Naive thymus-derived CD4-positive, alpha-beta T cell (primary cell): ENCODE data around the gene RNF151. TPM values are rescaled to one million over a fixed set of nuclear protein-coding genes. Genes with fewer than 3 reads are reported as not detected.

Source experiments
- ATAC-seq: fragments of 150-1000 bp; cut with Tn5 transposase; 2 replicates; pipeline ENCODE4 v1.10.0; 2021; ENCODE audit warnings: mild to moderate bottlenecking, moderate library complexity
- CTCF ChIA-PET: fragments of 350-600 bp; sonication (Branson Sonifier 250); formaldehyde crosslinking; loops from one replicate; lab custom pipeline; 2021; ENCODE audit warnings: antibody characterized with exemption; lab: Charles Lee
- POLR2A ChIA-PET: fragments of 350-600 bp; sonication (Branson Sonifier 250); formaldehyde crosslinking; loops from one replicate; lab custom pipeline; 2021; ENCODE audit warnings: antibody characterized with exemption, inconsistent platforms; lab: Charles Lee
- DNase-seq, 9 donors: peaks; one replicate each; pipeline versions ENCODE4 v3.0.0 to v3.0.0-alpha.2; 2020 to 2022; ENCODE audit warnings: mixed read lengths in 1 of 9
- H3K27ac ChIP-seq: one replicate; pipeline ENCODE4 v1.7.0; 2013; ENCODE audit warnings: mild to moderate bottlenecking, low read depth, low read length, moderate library complexity
- H3K27me3 ChIP-seq, 2 donors: one replicate each; pipeline ENCODE4 v1.7.0; 2013; ENCODE audit warnings: low read length in 2 of 2, mild to moderate bottlenecking in 2 of 2, moderate library complexity in 2 of 2; ENCODE audit not compliant: control insufficient read depth in 2 of 2, insufficient read depth in 2 of 2
- H3K36me3 ChIP-seq, 3 experiments: 1 replicate in 2 of 3; 2 replicates in 1 of 3; pipeline ENCODE4 v1.7.0; 2013; ENCODE audit warnings: low read length in 3 of 3, mild to moderate bottlenecking in 3 of 3, moderate library complexity in 1 of 3; ENCODE audit not compliant: insufficient read depth in 3 of 3, control insufficient read depth in 2 of 3
- H3K4me1 ChIP-seq, 2 donors: one replicate each; pipeline ENCODE4 v1.7.0; 2013; ENCODE audit warnings: low read length in 2 of 2, mild to moderate bottlenecking in 2 of 2, moderate library complexity in 1 of 2; ENCODE audit not compliant: control insufficient read depth in 2 of 2, insufficient read depth in 2 of 2
- H3K4me3 ChIP-seq: 2 replicates; pipeline ENCODE4 v1.7.0; 2013; ENCODE audit warnings: mild to moderate bottlenecking, low read length
- H3K9me3 ChIP-seq, 3 experiments: 1 replicate in 2 of 3; 2 replicates in 1 of 3; pipeline ENCODE4 v1.7.0; 2013; ENCODE audit warnings: low read length in 3 of 3; ENCODE audit not compliant: control insufficient read depth in 2 of 3
- H3K27ac Mint-ChIP-seq, 9 donors: one replicate each; pipeline ENCODE4 v1.8.0; 2020 to 2022; ENCODE audit warnings: mixed read lengths in 9 of 9, mild to moderate bottlenecking in 8 of 9, moderate library complexity in 5 of 9, inconsistent platforms in 2 of 9
- H3K27me3 Mint-ChIP-seq, 5 donors: one replicate each; pipeline ENCODE4 v1.8.0; 2021 to 2022; ENCODE audit warnings: mixed read lengths in 5 of 5, mild to moderate bottlenecking in 1 of 5
- H3K36me3 Mint-ChIP-seq, 5 donors: one replicate each; pipeline ENCODE4 v1.8.0; 2020 to 2022; ENCODE audit warnings: mixed read lengths in 5 of 5, mild to moderate bottlenecking in 3 of 5, inconsistent platforms in 1 of 5
- H3K4me1 Mint-ChIP-seq, 7 donors: one replicate each; pipeline ENCODE4 v1.8.0; 2020 to 2022; ENCODE audit warnings: mixed read lengths in 7 of 7, mild to moderate bottlenecking in 3 of 7, inconsistent platforms in 1 of 7
- H3K4me3 Mint-ChIP-seq, 10 donors: one replicate each; pipeline ENCODE4 v1.8.0; 2020 to 2022; ENCODE audit warnings: mild to moderate bottlenecking in 10 of 10, mixed read lengths in 10 of 10, moderate library complexity in 6 of 10, inconsistent platforms in 2 of 10
- H3K9me3 Mint-ChIP-seq, 11 donors: one replicate each; pipeline ENCODE4 v1.8.0; 2020 to 2022; ENCODE audit warnings: mixed read lengths in 11 of 11, mild to moderate bottlenecking in 4 of 11, inconsistent platforms in 1 of 11, moderate library complexity in 1 of 11
- intact Hi-C, 2 donors: fragments of 100-400 bp; cut with micrococcal nuclease; formaldehyde crosslinking; loops; one replicate each; pipeline ENCODE4 v1.15.1; 2023
- polyA plus RNA-seq, 2 donors: library from polyadenylated mRNA; unstranded; fragments of 300-500 nt; fragmentation: Illumina TruSeq; gene quantifications; one replicate each; pipeline ENCODE4 v1.2.3, GENCODE V29; 2021
- total RNA-seq, 6 experiments: library from RNA in 5 of 6; stranded (reverse) in 5 of 6; gene quantifications; 1 replicate in 5 of 6; 2 replicates in 1 of 6; pipeline ENCODE4 v1.2.3 and lab custom pipeline; 2021 to 2026

Gene RNF151
- total and polyA plus RNA-seq, 7 experiments from 2014 or later: 0.51 TPM; not detected in 6

DNA sequence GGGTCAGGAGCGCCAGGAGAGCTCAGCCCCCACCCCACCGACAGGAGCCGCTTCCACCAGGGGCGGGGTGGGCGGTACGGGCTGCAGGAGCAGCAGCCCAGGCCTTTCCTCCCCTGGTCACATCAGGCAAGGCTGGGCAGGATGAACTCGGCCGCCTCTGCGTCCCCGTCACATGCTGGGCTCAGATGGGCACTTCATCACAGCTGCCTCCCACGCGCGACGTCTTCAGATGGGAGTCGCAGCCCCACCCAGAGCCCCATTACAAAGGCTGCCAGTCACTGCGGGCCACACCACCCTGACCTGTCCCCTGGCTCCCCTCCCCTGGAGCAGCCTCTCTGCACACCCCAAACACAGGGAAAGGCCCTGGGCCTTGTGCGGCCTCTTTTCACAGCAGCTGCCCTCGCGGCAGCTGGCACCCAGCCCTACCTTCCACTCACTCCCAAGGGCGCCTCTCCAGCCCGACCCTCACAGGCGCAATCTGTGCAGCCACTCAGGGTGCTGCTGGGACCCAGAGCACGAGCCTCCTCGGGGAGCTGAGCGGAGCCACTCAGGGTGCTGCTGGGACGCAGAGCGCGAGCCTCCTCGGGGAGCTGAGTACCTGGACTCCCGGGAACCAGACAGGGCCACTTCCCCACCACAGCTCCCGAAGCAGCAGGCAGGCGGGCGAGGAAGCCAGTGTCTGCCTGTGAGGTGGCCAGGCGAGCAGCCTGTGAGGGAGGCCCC, 38.3 kb downstream of the RNF151 start:
- Histone ChIP-seq H3K4me1 (peaks cover 29 to 31% of the 10 kb centered on the region in 2 donors), H3K4me3 (no peak overlapping the region), H3K27ac (no peak overlapping the region), H3K9me3 (no peaks in the 10 kb centered on the region), H3K36me3 (peaks cover 0 to 37% (median 5%) of the 10 kb centered on the region in 3 experiments), H3K27me3 (no peaks in the 10 kb centered on the region)
- ChIA-PET POLR2A (interaction anchor here (1.3 to 2.4 kb wide), 4 partner anchors 10 to 150 kb away, joined by 4 to 8 read pairs (median 6); partner anchors contain the start of genes RPS2 and TRAF7), CTCF (interaction anchor here (0.6 to 1.6 kb wide), 2 partner anchors 19 to 150 kb away, joined by 3 to 11 read pairs; partner anchors contain the start of gene TRAF7)
- no peak for ATAC-seq
- H3K4me3 Mint-ChIP-seq: peak overlapping the region in 2 of 10 donors; percentile 14 to 21
- H3K27ac Mint-ChIP-seq: no peak overlapping the region
- peaks cover 22 to 42% (median 30%) of the 10 kb centered on the region in 7 donors for H3K4me1 Mint-ChIP-seq
- intact Hi-C loops: loop anchor here in 1 of 2 donors (5.0 kb wide), 1 partner anchor 42 kb away; the partner anchor contains the start of genes NTHL1 and TSC2
- no peak for DNase-seq
- H3K9me3 Mint-ChIP-seq: no peaks in the 10 kb centered on the region
- peaks cover 0 to 12% (median 0%) of the 10 kb centered on the region in 5 donors for H3K36me3 Mint-ChIP-seq
- no peaks in the 10 kb centered on the region for H3K27me3 Mint-ChIP-seq

DNA sequence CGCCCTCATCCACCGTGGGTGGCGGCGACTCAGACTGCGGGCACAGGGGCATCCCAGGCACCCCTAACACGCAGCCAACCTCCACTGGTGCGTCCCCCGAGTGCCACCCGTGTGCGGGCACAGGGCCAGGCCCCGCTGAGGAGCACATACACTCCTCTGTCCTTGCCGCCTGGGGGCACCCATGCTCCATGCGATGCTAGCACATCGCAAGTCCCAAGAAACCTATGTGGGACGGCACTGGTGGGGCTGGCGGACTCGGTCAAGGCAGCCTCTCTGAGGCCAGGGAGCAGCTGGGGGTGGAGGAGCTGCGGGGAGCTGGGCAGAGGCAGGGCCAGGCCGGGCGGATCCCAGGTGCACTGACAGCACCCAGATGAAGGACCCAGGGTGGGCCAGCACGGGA, 39.0 kb downstream of the RNF151 start:
- Histone ChIP-seq H3K9me3 (no peaks in the 10 kb centered on the region), H3K27me3 (no peaks in the 10 kb centered on the region), H3K27ac (no peak overlapping the region), H3K36me3 (peaks cover 0 to 30% (median 5%) of the 10 kb centered on the region in 3 experiments), H3K4me1 (peaks cover 36 to 38% of the 10 kb centered on the region in 2 donors), H3K4me3 (no peak overlapping the region)
- H3K9me3 Mint-ChIP-seq: no peaks in the 10 kb centered on the region
- CTCF ChIA-PET: interaction anchor here (0.6 kb wide), 1 partner anchor 19 kb away, joined by 3 read pairs; no protein-coding TSS in a partner anchor
- intact Hi-C loops: loop anchor here in 1 of 2 donors (5.0 kb wide), 1 partner anchor 42 kb away; the partner anchor contains the start of genes NTHL1 and TSC2
- peak overlapping the region in 1 of 9 donors; percentile 77 for H3K27ac Mint-ChIP-seq
- POLR2A ChIA-PET: interaction anchor here (1.9 to 2.4 kb wide), 2 partner anchors 41 to 150 kb away, joined by 5 to 7 read pairs; partner anchors contain the start of genes RPS2 and TRAF7
- no peaks in the 10 kb centered on the region for H3K27me3 Mint-ChIP-seq
- H3K36me3 Mint-ChIP-seq: peaks cover 0 to 12% (median 0%) of the 10 kb centered on the region in 5 donors
- no peak for ATAC-seq
- DNase-seq: no peak
- H3K4me1 Mint-ChIP-seq: peaks cover 22 to 48% (median 35%) of the 10 kb centered on the region in 7 donors
- peak overlapping the region in 1 of 10 donors; percentile 87 for H3K4me3 Mint-ChIP-seq

DNA sequence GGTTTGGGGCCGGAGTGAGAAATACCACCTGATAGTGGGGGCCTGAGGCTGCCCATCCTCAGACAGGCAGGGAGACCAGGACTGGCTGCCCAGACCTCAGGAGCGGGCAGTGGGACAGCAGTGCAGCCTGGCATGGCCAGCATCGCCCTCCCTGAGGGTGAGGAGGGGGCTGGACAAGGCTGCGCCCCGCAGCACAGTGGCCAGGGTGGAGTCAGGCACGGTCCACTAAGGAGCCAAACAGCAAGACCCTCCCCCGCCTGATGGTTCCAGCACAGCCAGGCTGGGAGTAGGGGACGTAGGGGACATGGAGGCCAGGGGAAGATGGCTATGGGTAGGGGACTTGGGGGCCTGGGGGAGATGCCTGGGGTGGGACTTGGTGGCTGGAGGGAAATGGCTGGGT, 39.7 kb downstream of the RNF151 start:
- ChIA-PET CTCF (no interaction called here), POLR2A (no interaction called here)
- Histone ChIP-seq H3K27ac (no peak overlapping the region), H3K36me3 (peaks cover 0 to 23% (median 5%) of the 10 kb centered on the region in 3 experiments), H3K9me3 (no peaks in the 10 kb centered on the region), H3K4me1 (peaks cover 36 to 38% of the 10 kb centered on the region in 2 donors), H3K27me3 (no peaks in the 10 kb centered on the region), H3K4me3 (no peak overlapping the region)
- DNase-seq (no peak), ATAC-seq (no peak)
- Mint-ChIP-seq H3K4me1 (peaks cover 22 to 48% (median 35%) of the 10 kb centered on the region in 7 donors), H3K27ac (peak overlapping the region in 2 of 9 donors; percentile 49 to 77), H3K36me3 (peaks cover 0 to 10% (median 0%) of the 10 kb centered on the region in 5 donors), H3K4me3 (peak overlapping the region in 4 of 10 donors; percentile 35 to 87 (median 69)), H3K9me3 (no peaks in the 10 kb centered on the region), H3K27me3 (no peaks in the 10 kb centered on the region)
- intact Hi-C loops: loop anchor here in 1 of 2 donors (5.0 kb wide), 1 partner anchor 41 kb away; the partner anchor contains the start of genes NTHL1 and TSC2

DNA sequence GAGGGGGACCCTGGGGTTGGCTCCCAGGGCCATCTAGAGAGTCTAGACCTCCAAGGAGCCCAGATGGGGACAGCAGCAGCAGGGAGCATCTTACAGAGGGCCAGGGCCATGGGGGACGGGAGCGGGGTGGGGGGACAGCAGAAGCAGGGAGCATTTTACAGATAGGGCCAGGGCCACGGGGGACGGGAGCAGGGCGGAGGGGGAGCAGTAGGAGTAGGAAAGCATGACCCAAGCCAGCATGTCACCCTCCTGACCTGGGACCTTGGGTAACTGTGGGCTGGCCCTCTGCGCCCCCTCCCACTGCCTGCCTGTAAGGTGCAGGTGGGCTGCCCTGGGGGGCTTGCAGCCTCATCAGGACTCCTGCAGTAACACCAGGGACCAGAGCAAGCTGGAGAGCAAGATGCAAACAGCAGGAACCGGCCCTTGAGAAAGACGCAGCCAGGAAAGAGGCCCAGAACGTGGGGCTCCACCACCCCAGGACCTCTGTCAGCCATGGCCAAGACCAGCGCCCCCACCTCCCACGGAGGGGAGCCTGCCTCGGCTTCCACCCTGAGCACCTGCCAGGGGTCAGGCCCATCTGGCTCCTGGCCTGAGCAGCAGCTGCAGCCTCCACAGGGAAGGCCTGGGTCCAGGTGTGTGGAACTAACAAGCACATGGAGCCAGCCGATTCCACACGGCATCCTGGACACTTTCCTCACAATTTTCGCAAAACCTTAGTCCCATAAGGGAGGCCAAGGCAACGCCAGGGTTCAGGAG, 40.6 kb downstream of the RNF151 start:
- peak overlapping the region in 7 of 9 donors; percentile 3 to 76 (median 45) for H3K27ac Mint-ChIP-seq
- no peaks in the 10 kb centered on the region for H3K9me3 ChIP-seq
- H3K36me3 ChIP-seq: peaks cover 0 to 14% (median 0%) of the 10 kb centered on the region in 3 experiments
- H3K4me1 Mint-ChIP-seq: peaks cover 22 to 48% (median 35%) of the 10 kb centered on the region in 7 donors
- DNase-seq (no peak), ATAC-seq (no peak)
- no peaks in the 10 kb centered on the region for H3K27me3 ChIP-seq
- H3K4me3 Mint-ChIP-seq: peak overlapping the region; percentile 72 to 93 (median 87)
- no peaks in the 10 kb centered on the region for H3K27me3 Mint-ChIP-seq
- peak overlapping the region; percentile 3 for H3K4me3 ChIP-seq
- intact Hi-C loops: loop anchor here in 1 of 2 donors (5.0 kb wide), 1 partner anchor 40 kb away; the partner anchor contains the start of genes NTHL1 and TSC2
- no peaks in the 10 kb centered on the region for H3K9me3 Mint-ChIP-seq
- H3K36me3 Mint-ChIP-seq: peaks cover 0 to 10% (median 0%) of the 10 kb centered on the region in 5 donors
- H3K4me1 ChIP-seq: peaks cover 36 to 38% of the 10 kb centered on the region in 2 donors
- ChIA-PET POLR2A (interaction anchor here (0.6 to 2.9 kb wide), 6 partner anchors 15 to 492 kb away, joined by 3 to 30 read pairs (median 6); partner anchors contain the start of genes RPS2, TBL3 and TRAF7), CTCF (interaction anchor here (1.3 kb wide), 1 partner anchor 146 kb away, joined by 3 read pairs; no protein-coding TSS in a partner anchor)
- peak overlapping the region; percentile 86 for H3K27ac ChIP-seq

DNA sequence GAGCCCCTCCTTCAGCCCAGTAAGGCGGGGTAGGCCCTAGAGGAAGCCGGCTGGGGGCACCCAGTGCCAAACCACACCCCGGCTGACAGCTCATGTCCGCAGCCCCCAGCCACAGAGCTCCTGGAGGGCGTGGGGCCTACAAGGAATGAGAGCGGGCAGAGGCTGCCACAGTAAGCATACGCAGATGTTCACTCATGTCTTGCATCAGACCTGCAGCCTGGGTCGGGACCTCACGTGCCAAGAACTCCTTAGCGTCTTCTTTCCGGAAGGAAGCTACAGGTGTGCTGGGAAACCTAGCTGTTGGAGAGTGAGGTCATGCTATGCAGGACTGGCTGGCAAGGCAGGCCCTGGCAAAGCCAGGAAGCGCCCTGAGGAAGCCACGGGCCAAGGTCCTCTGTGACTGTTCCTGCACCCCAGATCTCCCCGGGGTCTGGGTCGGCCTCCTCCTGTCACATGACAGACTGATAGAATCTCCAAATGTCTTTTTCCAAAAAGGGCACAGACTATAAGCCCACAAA, 41.4 kb downstream of the RNF151 start:
- CTCF ChIA-PET: interaction anchor here (1.3 kb wide), 1 partner anchor 145 kb away, joined by 3 read pairs; no protein-coding TSS in a partner anchor
- H3K4me3 ChIP-seq: peak overlapping the region; percentile 69
- intact Hi-C loops: loop anchor here in 1 of 2 donors (2.0 to 5.0 kb wide), 2 partner anchors 39 to 43 kb away; partner anchors contain the start of genes NTHL1, RPS2 and TSC2
- Mint-ChIP-seq H3K4me3 (peak overlapping the region; percentile 72 to 93 (median 87)), H3K9me3 (no peaks in the 10 kb centered on the region), H3K4me1 (peaks cover 22 to 48% (median 35%) of the 10 kb centered on the region in 7 donors), H3K36me3 (peaks cover 0 to 8% (median 0%) of the 10 kb centered on the region in 5 donors), H3K27ac (peak overlapping the region; percentile 60 to 94 (median 76)), H3K27me3 (no peaks in the 10 kb centered on the region)
- POLR2A ChIA-PET: interaction anchor here (0.6 to 2.9 kb wide), 9 partner anchors 12 to 217 kb away, joined by 3 to 30 read pairs (median 4); partner anchors contain the start of genes MLST8, RPS2, TBL3 and TRAF7
- ATAC-seq (no peak), DNase-seq (no peak)
- H3K27me3 ChIP-seq: no peaks in the 10 kb centered on the region
- H3K9me3 ChIP-seq: no peaks in the 10 kb centered on the region
- peaks cover 0 to 6% (median 0%) of the 10 kb centered on the region in 3 experiments for H3K36me3 ChIP-seq
- peak overlapping the region; percentile 86 for H3K27ac ChIP-seq
- peaks cover 36 to 38% of the 10 kb centered on the region in 2 donors for H3K4me1 ChIP-seq
